ENCODE results near the gene DCAF12. TPM values are rescaled to one million over a fixed set of nuclear protein-coding genes. Genes with fewer than 3 reads are reported as not detected.

Gene DCAF12
- total and polyA plus RNA-seq, 2 donors (not counting 1 experiment from before 2014, with no cell fraction given), result 1.1 to 1.9 TPM

- Histone ChIP-seq H3K27ac (ENCODE audit: low read length in 2 of 2) (no peak overlapping the region), H3K9ac (ENCODE audit: low read length) (no peak overlapping the region), H3K4me1 (ENCODE audit: control insufficient read depth in 2 of 2, insufficient read depth in 2 of 2, low read length in 2 of 2) (peaks cover 0 to 4% of the 10 kb centered on the region in 2 donors), H3K9me3 (ENCODE audit: control extremely low read depth in 1 of 3, control insufficient read depth in 2 of 3, insufficient read depth in 1 of 3, low read length in 2 of 3) (no peaks in the 10 kb centered on the region), H3K79me2 (ENCODE audit: control insufficient read depth, insufficient read depth, low read length) (no peaks in the 10 kb centered on the region), H4K20me1 (ENCODE audit: control insufficient read depth, insufficient read depth, low read length, poor library complexity, severe bottlenecking) (no peaks in the 10 kb centered on the region), H3K27me3 (replicated peaks in 1 of 4; ENCODE audit: control extremely low read depth in 1 of 4, control insufficient read depth in 3 of 4, insufficient read depth in 4 of 4, low read length in 3 of 4) (peaks cover 0 to 37% (median 2%) of the 10 kb centered on the region in 4 experiments), H3K4me2 (replicated peaks; ENCODE audit: low read depth, low read length, poor library complexity, severe bottlenecking) (no peak overlapping the region), H2AFZ (ENCODE audit: insufficient read depth, low read depth, low read length, poor library complexity, severe bottlenecking) (no peak overlapping the region), H3K4me3 (ENCODE audit: control extremely low read depth in 1 of 5, extremely low read depth in 1 of 5, insufficient read depth in 1 of 5, low read depth in 2 of 5, low read length in 4 of 5) (no peak overlapping the region), H3K36me3 (replicated peaks in 1 of 2; ENCODE audit: control extremely low read depth in 1 of 2, control insufficient read depth in 1 of 2, extremely low read depth in 1 of 2, insufficient read depth in 2 of 2, low read length in 1 of 2) (no peaks in the 10 kb centered on the region)
- CTCF ChIA-PET, result no interaction called here
- ATAC-seq (ENCODE audit: low read depth) (no peak), DNase-seq (no peak)
- peaks cover 2% of the 10 kb centered on the region for H3K4me1 Mint-ChIP-seq
- WGBS (ENCODE audit: insufficient coverage), result no CpG with 5 or more reads among the region's 1 CpG
- no peak overlapping the region for H3K4me3 Mint-ChIP-seq
- intact Hi-C loops (cut with micrococcal nuclease), result no loop called here
- no peak overlapping the region for H3K27ac Mint-ChIP-seq
- peaks cover 21% of the 10 kb centered on the region for H3K27me3 Mint-ChIP-seq
- POLR2A ChIA-PET, result no interaction called here
- TF ChIP-seq CTCF (IDR thresholded peaks at IDR 0.05) (no peak), EZH2 (IDR thresholded peaks at IDR 0.05; ENCODE audit: borderline replicate concordance, insufficient read depth, low read depth, low read length, poor library complexity, severe bottlenecking) (no peak)
- H3K9me3 Mint-ChIP-seq (ENCODE audit: insufficient read depth), result no peaks in the 10 kb centered on the region
Observed at GRCh38 chr9:34087370-34087769, 39.1 kb downstream of the DCAF12 start.

GRCh38 chr9:34086864-34087263 lies 39.6 kb downstream of the DCAF12 start:
- ChIA-PET POLR2A (no interaction called here), CTCF (no interaction called here)
- peaks cover 0 to 36% (median 2%) of the 10 kb centered on the region in 4 experiments for H3K27me3 ChIP-seq (replicated peaks in 1 of 4; ENCODE audit: control extremely low read depth in 1 of 4, control insufficient read depth in 3 of 4, insufficient read depth in 4 of 4, low read length in 3 of 4)
- peaks cover 0 to 4% of the 10 kb centered on the region in 2 donors for H3K4me1 ChIP-seq (ENCODE audit: control insufficient read depth in 2 of 2, insufficient read depth in 2 of 2, low read length in 2 of 2)
- Mint-ChIP-seq H3K4me1 (peaks cover 2% of the 10 kb centered on the region), H3K9me3 (ENCODE audit: insufficient read depth) (no peaks in the 10 kb centered on the region), H3K27me3 (peaks cover 17% of the 10 kb centered on the region), H3K4me3 (no peak overlapping the region), H3K27ac (no peak overlapping the region)
- no peak overlapping the region for H3K9ac ChIP-seq (ENCODE audit: low read length)
- no peak overlapping the region for H2AFZ ChIP-seq (ENCODE audit: insufficient read depth, low read depth, low read length, poor library complexity, severe bottlenecking)
- intact Hi-C loops (cut with micrococcal nuclease), result no loop called here
- ATAC-seq (ENCODE audit: low read depth) (no peak), DNase-seq (no peak)
- H3K4me2 ChIP-seq (replicated peaks; ENCODE audit: low read depth, low read length, poor library complexity, severe bottlenecking), result no peak overlapping the region
- no peak overlapping the region for H3K27ac ChIP-seq (ENCODE audit: low read length in 2 of 2)
- no peaks in the 10 kb centered on the region for H3K79me2 ChIP-seq (ENCODE audit: control insufficient read depth, insufficient read depth, low read length)
- H3K36me3 ChIP-seq (replicated peaks in 1 of 2; ENCODE audit: control extremely low read depth in 1 of 2, control insufficient read depth in 1 of 2, extremely low read depth in 1 of 2, insufficient read depth in 2 of 2, low read length in 1 of 2), result no peaks in the 10 kb centered on the region
- TF ChIP-seq EZH2 (IDR thresholded peaks at IDR 0.05; ENCODE audit: borderline replicate concordance, insufficient read depth, low read depth, low read length, poor library complexity, severe bottlenecking), result no peak
- no peak for TF ChIP-seq CTCF (IDR thresholded peaks at IDR 0.05)
- H4K20me1 ChIP-seq (ENCODE audit: control insufficient read depth, insufficient read depth, low read length, poor library complexity, severe bottlenecking), result no peaks in the 10 kb centered on the region
- no peaks in the 10 kb centered on the region for H3K9me3 ChIP-seq (ENCODE audit: control extremely low read depth in 1 of 3, control insufficient read depth in 2 of 3, insufficient read depth in 1 of 3, low read length in 2 of 3)
- no peak overlapping the region for H3K4me3 ChIP-seq (ENCODE audit: control extremely low read depth in 1 of 5, extremely low read depth in 1 of 5, insufficient read depth in 1 of 5, low read depth in 2 of 5, low read length in 4 of 5)
